ENCODE measurements around the gene TGFBR2.

GRCh38 chr3:30622790-30623189, 16.4 kb downstream of the TGFBR2 start:
- TF ChIP-seq GATA2 (IDR thresholded peaks at IDR 0.05; ENCODE audit: low read depth, low read length) (no peak), GATA3 (IDR thresholded peaks at IDR 0.05; ENCODE audit: low read depth, low read length) (no peak)
